Body of pancreas (tissue), 4 donors: ENCODE measurements around the gene BZW2. TPM values are rescaled to one million over a fixed set of nuclear protein-coding genes. Genes with fewer than 3 reads are reported as not detected.

Experiments
- ATAC-seq: fragments of 150-250 bp; one replicate; pipeline ENCODE4 v1.9.1; 2016
- DNase-seq, 4 donors: peaks; one replicate each; pipeline ENCODE4 v3.0.0-alpha.2; 2019
- H3K27ac ChIP-seq, 4 donors: fragments of 200-600 bp; sonication (generic); 1 replicate in 3 of 4; 2 replicates in 1 of 4; pipeline versions ENCODE4 v1.5.1 to v1.6.1; 2016 to 2019; ENCODE audit warnings: mild to moderate bottlenecking in 1 of 4, mixed read lengths in 1 of 4, moderate library complexity in 1 of 4
- H3K27me3 ChIP-seq, 2 donors: fragments of 200-600 bp; sonication (generic); one replicate each; pipeline ENCODE4 v1.6.0; 2016; ENCODE audit warnings: mild to moderate bottlenecking in 1 of 2
- H3K36me3 ChIP-seq, 2 donors: fragments of 200-600 bp; sonication (generic); replicated peaks in 1 of 2; 2 replicates each; pipeline ENCODE4 v1.5.1; 2016; ENCODE audit warnings: low read depth in 2 of 2; ENCODE audit not compliant: insufficient read depth in 1 of 2
- H3K4me1 ChIP-seq: fragments of 200-600 bp; sonication (generic); one replicate; pipeline ENCODE4 v1.6.0; 2016
- H3K4me3 ChIP-seq, 2 donors: fragments of 200-600 bp; sonication (generic); 1 replicate in 1 of 2; 2 replicates in 1 of 2; pipeline ENCODE4 v1.5.1; 2016 to 2019
- H3K9me3 ChIP-seq, 3 donors: fragments of 200-600 bp; sonication (generic); 1 replicate in 2 of 3; 2 replicates in 1 of 3; pipeline ENCODE4 v1.5.1; 2016
- POLR2A ChIP-seq, 3 donors: fragments of 450-650 bp; IDR thresholded peaks; one replicate each; pipeline ENCODE4 v1.6.1; 2016; ENCODE audit warnings: antibody characterized with exemption in 3 of 3, mild to moderate bottlenecking in 2 of 3
- WGBS, 2 donors: methylation state at CpG; one replicate each; pipeline ENCODE4 v1.1.5; 2017; 5-methylcytosine and 5-hydroxymethylcytosine counted together
- intact Hi-C: fragments of 100-400 bp; cut with DNase I; formaldehyde crosslinking; loops from one replicate; pipeline ENCODE4 v1.15.1; 2023
- total RNA-seq, 2 donors: library from RNA; depleted of rRNA; stranded (reverse); fragments of >200 nt; gene quantifications; one replicate each; pipeline ENCODE4 v1.1.0, GENCODE V29; 2016
- TF ChIP-seq, protein P1 (sequence below), 7 experiments: fragments of 450-650 bp in 4 of 7; fragments of 200-600 bp in 3 of 7; sonication (generic) in 3 of 7; IDR thresholded peaks; one replicate each; pipeline ENCODE4 v1.5.1; 2016 to 2019; ENCODE audit warnings: antibody characterized with exemption in 7 of 7

The BZW2 gene
- total RNA-seq, 2 donors from 2014 or later: 27.0 to 41.5 TPM

DNA sequence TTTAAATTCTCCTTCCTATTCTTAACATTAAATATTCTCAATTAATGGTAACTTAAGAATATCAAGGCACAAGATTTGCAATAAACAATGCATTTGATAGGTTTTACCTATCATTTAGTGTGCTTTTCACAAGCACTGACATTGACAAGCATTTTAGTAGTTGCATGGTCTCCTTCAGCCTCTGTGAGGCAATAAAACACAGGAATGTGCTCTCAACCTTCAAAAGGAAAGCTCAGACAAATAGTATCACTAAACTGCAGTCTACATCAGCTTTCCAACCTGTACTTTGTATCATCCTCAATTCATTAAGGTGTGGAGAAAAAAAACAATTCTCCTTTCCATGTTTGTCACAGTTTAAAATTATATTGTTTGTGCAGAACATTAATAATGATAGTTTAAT is 56.5 kb downstream of the BZW2 start:
- Histone ChIP-seq H3K4me1 (no peaks in the 10 kb centered on the region), H3K27me3 (no peaks in the 10 kb centered on the region), H3K36me3 (peaks cover 0 to 4% of the 10 kb centered on the region in 2 donors), H3K4me3 (no peak overlapping the region), H3K27ac (no peak overlapping the region), H3K9me3 (no peaks in the 10 kb centered on the region)
- intact Hi-C loops: no loop called here
- no peak for ATAC-seq
- no peak for DNase-seq
- TF ChIP-seq, protein P1, sequence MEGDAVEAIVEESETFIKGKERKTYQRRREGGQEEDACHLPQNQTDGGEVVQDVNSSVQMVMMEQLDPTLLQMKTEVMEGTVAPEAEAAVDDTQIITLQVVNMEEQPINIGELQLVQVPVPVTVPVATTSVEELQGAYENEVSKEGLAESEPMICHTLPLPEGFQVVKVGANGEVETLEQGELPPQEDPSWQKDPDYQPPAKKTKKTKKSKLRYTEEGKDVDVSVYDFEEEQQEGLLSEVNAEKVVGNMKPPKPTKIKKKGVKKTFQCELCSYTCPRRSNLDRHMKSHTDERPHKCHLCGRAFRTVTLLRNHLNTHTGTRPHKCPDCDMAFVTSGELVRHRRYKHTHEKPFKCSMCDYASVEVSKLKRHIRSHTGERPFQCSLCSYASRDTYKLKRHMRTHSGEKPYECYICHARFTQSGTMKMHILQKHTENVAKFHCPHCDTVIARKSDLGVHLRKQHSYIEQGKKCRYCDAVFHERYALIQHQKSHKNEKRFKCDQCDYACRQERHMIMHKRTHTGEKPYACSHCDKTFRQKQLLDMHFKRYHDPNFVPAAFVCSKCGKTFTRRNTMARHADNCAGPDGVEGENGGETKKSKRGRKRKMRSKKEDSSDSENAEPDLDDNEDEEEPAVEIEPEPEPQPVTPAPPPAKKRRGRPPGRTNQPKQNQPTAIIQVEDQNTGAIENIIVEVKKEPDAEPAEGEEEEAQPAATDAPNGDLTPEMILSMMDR (IDR thresholded peaks at IDR 0.05): peak in 2 of 7 experiments; percentile 6 to 15
- TF ChIP-seq POLR2A (IDR thresholded peaks at IDR 0.05): no peak

DNA sequence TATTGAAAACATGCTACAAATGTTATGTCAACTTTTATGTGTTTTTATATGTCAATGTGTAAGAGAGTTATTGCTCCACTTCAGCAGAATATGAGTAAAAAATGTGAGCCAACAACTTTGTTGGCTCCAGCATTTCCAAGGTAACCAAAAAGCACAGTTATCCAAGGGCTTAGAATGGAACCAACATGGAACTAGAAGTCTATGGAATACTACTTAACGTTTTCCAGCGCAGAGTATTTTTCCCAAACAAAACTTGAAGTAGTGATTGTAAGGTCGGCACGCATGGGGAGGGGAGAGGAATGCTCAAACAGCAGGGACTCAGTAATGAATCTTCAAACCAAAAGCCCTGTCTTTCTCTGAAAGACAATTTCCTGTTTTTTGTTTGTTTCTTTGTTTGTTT is 62.5 kb downstream of the BZW2 start:
- intact Hi-C loops: no loop called here
- DNase-seq (no peak), ATAC-seq (no peak)
- 93 to 96% methylated on average over 4 of the region's 4 CpGs for WGBS, 2 donors
- Histone ChIP-seq H3K36me3 (peaks cover 0 to 1% of the 10 kb centered on the region in 2 donors), H3K4me1 (no peaks in the 10 kb centered on the region), H3K27ac (no peak overlapping the region), H3K9me3 (no peaks in the 10 kb centered on the region), H3K27me3 (no peaks in the 10 kb centered on the region), H3K4me3 (no peak overlapping the region)
- no peak for TF ChIP-seq POLR2A (IDR thresholded peaks at IDR 0.05)
- TF ChIP-seq, protein P1 (IDR thresholded peaks at IDR 0.05): no peak

- Histone ChIP-seq H3K27ac (no peak overlapping the region), H3K4me3 (no peak overlapping the region), H3K27me3 (no peaks in the 10 kb centered on the region), H3K36me3 (peaks cover 0 to 1% of the 10 kb centered on the region in 2 donors), H3K4me1 (no peaks in the 10 kb centered on the region), H3K9me3 (no peaks in the 10 kb centered on the region)
- TF ChIP-seq, protein P1 (IDR thresholded peaks at IDR 0.05): no peak
- TF ChIP-seq POLR2A (IDR thresholded peaks at IDR 0.05): no peak
- no peak for ATAC-seq
- DNase-seq: peak in 1 of 4 donors; percentile 11
- intact Hi-C loops: no loop called here
- 96 to 97% methylated on average over 3 of the region's 3 CpGs for WGBS, 2 donors
Measured at GRCh38 chr7:16708980-16709379, 63.0 kb downstream of the BZW2 start.

DNA sequence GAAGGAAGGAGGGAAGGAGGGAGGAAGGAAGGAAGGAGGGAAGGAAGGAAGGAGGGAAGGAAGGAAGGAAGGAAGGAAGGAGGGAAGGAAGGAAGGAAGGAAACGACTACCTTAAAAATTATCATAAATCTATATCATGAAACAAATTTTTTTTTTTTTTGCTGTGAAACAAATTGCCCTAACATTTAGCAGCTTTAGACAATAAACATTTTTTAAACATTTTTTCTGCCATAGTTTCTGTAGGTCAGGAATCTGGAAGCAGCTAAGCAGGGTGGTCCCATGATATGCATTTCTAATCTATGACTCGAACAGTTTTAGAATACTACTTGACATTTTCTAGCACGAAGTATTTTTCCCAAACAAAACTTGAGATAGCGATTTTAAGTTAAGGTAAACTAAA is 64.7 kb downstream of the BZW2 start:
- Histone ChIP-seq H3K4me1 (no peaks in the 10 kb centered on the region), H3K9me3 (no peaks in the 10 kb centered on the region), H3K27me3 (no peaks in the 10 kb centered on the region), H3K4me3 (no peak overlapping the region), H3K36me3 (no peaks in the 10 kb centered on the region), H3K27ac (no peak overlapping the region)
- 69 to 82% methylated on average over 4 of the region's 4 CpGs for WGBS, 2 donors
- no peak for DNase-seq
- TF ChIP-seq POLR2A (IDR thresholded peaks at IDR 0.05): no peak
- TF ChIP-seq, protein P1 (IDR thresholded peaks at IDR 0.05): no peak
- intact Hi-C loops: no loop called here
- ATAC-seq: no peak

- intact Hi-C loops: no loop called here
- Histone ChIP-seq H3K27me3 (no peaks in the 10 kb centered on the region), H3K4me3 (no peak overlapping the region), H3K4me1 (no peaks in the 10 kb centered on the region), H3K36me3 (no peaks in the 10 kb centered on the region), H3K27ac (no peak overlapping the region), H3K9me3 (no peaks in the 10 kb centered on the region)
- no peak for ATAC-seq
- no peak for DNase-seq
- WGBS, 2 donors: 83 to 91% methylated on average over 4 of the region's 4 CpGs
- TF ChIP-seq POLR2A (IDR thresholded peaks at IDR 0.05): no peak
- TF ChIP-seq, protein P1 (IDR thresholded peaks at IDR 0.05): no peak
Measured at GRCh38 chr7:16711730-16712129, 65.7 kb downstream of the BZW2 start.
